Mucosa of stomach (tissue), 1 donor: ENCODE data around the gene PLAAT4.

ENCODE experiments used
- H3K27me3 ChIP-seq: one replicate; pipeline ENCODE4 v1.7.0; 2013; ENCODE audit warnings: mild to moderate bottlenecking, low read length; ENCODE audit not compliant: control insufficient read depth, insufficient read depth
- H3K36me3 ChIP-seq: one replicate; pipeline ENCODE4 v1.7.0; 2013; ENCODE audit warnings: low read length; ENCODE audit not compliant: control insufficient read depth, insufficient read depth
- H3K4me1 ChIP-seq: one replicate; pipeline ENCODE4 v1.7.0; 2013; ENCODE audit warnings: mild to moderate bottlenecking, low read length; ENCODE audit not compliant: control insufficient read depth, insufficient read depth
- H3K4me3 ChIP-seq: one replicate; pipeline ENCODE4 v1.7.0; 2013; ENCODE audit warnings: low read length
- H3K9ac ChIP-seq: one replicate; pipeline ENCODE4 v1.7.0; 2013; ENCODE audit warnings: mild to moderate bottlenecking, low read length, moderate library complexity
- H3K9me3 ChIP-seq: one replicate; pipeline ENCODE4 v1.7.0; 2013; ENCODE audit warnings: mild to moderate bottlenecking, low read length, moderate library complexity; ENCODE audit not compliant: control insufficient read depth
- donor health status: Pancreatic carcinoma.

The PLAAT4 gene

GRCh38 chr11:63590024-63590788, 53.6 kb downstream of the PLAAT4 start:
- Histone ChIP-seq H3K9me3 (no peaks in the 10 kb centered on the region), H3K27me3 (no peaks in the 10 kb centered on the region), H3K36me3 (no peaks in the 10 kb centered on the region), H3K4me1 (no peaks in the 10 kb centered on the region), H3K4me3 (no peak overlapping the region), H3K9ac (no peak overlapping the region)

DNA sequence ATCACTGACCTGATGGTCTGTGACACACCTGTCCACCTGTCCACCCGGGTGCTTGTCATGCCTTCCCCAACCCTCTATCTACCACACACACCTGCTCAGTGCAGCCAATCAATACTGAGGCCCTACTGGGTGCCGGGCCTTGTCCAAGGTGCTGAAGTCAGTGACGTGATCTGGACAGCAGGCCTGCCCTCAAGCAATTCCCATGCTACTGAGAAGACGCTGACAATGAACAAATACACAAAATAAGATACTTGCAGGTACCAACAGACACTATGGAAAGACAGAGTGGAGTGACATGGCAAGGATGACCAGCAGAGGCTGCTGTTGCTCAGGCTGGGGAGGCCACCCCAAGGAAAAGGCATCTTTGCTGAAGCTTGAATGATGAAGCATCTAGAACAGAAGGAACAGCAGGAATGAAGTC, 56.4 kb downstream of the PLAAT4 start:
- Histone ChIP-seq H3K36me3 (no peaks in the 10 kb centered on the region), H3K4me3 (no peak overlapping the region), H3K9me3 (no peaks in the 10 kb centered on the region), H3K27me3 (no peaks in the 10 kb centered on the region), H3K4me1 (no peaks in the 10 kb centered on the region), H3K9ac (no peak overlapping the region)

GRCh38 chr11:63595296-63595695, 58.7 kb downstream of the PLAAT4 start:
- no peaks in the 10 kb centered on the region for H3K36me3 ChIP-seq
- H3K4me1 ChIP-seq = no peaks in the 10 kb centered on the region
- no peaks in the 10 kb centered on the region for H3K9me3 ChIP-seq
- no peaks in the 10 kb centered on the region for H3K27me3 ChIP-seq
- H3K9ac ChIP-seq = no peak overlapping the region
- no peak overlapping the region for H3K4me3 ChIP-seq
